MCF 10A (cell line): Measurements from ENCODE around the gene PLXNA1. TPM values are rescaled to one million over a fixed set of nuclear protein-coding genes. Genes with fewer than 3 reads are reported as not detected.

ENCODE experiments used
- Bru-seq: library from RNA; stranded (reverse); fragments of 400-500 nt; gene quantifications from one replicate; lab custom pipeline; 2021; lab: Mats Ljungman, UMichigan
- BruChase-seq, 2 experiments: library from RNA; stranded (reverse); fragments of 400-500 nt; gene quantifications; one replicate each; lab custom pipeline; 2021; lab: Mats Ljungman, UMichigan
- BruUV-seq: library from RNA; stranded (reverse); fragments of 400-500 nt; replicated peaks from 2 replicates; lab custom pipeline; 2021; lab: Mats Ljungman, UMichigan
- CTCF ChIA-PET: fragments of 300-600 bp; sonication (Branson Sonifier 250); formaldehyde crosslinking; extraction: SDS; loops from one replicate; lab custom pipeline; 2021; ENCODE audit warnings: antibody characterized with exemption, inconsistent platforms; lab: Yijun Ruan, JAX
- POLR2A ChIA-PET: fragments of 300-600, 350-650 bp; sonication (Branson Sonifier 250); formaldehyde crosslinking; extraction: SDS; loops from one replicate; lab custom pipeline; 2020; ENCODE audit warnings: antibody characterized with exemption, inconsistent platforms; lab: Yijun Ruan, JAX
- DNase-seq: peaks from one replicate; pipeline ENCODE4 v3.0.0-alpha.2; 2018; ENCODE audit not compliant: unreplicated experiment
- H3K27ac Mint-ChIP-seq: one replicate; pipeline ENCODE4 v1.8.0; 2022; ENCODE audit warnings: mild to moderate bottlenecking, low read depth, mixed read lengths; ENCODE audit not compliant: unreplicated experiment
- H3K27me3 Mint-ChIP-seq: one replicate; pipeline ENCODE4 v1.8.0; 2022; ENCODE audit warnings: mixed read lengths; ENCODE audit not compliant: insufficient read depth, unreplicated experiment
- H3K36me3 Mint-ChIP-seq: one replicate; pipeline ENCODE4 v1.8.0; 2022; ENCODE audit warnings: mild to moderate bottlenecking, moderate library complexity, mixed read lengths; ENCODE audit not compliant: insufficient read depth, unreplicated experiment
- H3K4me1 Mint-ChIP-seq: one replicate; pipeline ENCODE4 v1.8.0; 2022; ENCODE audit warnings: mixed read lengths; ENCODE audit not compliant: insufficient read depth, unreplicated experiment
- H3K4me3 Mint-ChIP-seq: one replicate; pipeline ENCODE4 v1.8.0; 2022; ENCODE audit warnings: mild to moderate bottlenecking, moderate library complexity, mixed read lengths; ENCODE audit not compliant: unreplicated experiment
- H3K9me3 Mint-ChIP-seq: one replicate; pipeline ENCODE4 v1.8.0; 2022; ENCODE audit warnings: mixed read lengths; ENCODE audit not compliant: unreplicated experiment
- intact Hi-C: fragments of 100-400 bp; cut with micrococcal nuclease; formaldehyde crosslinking; loops from 2 replicates; pipeline ENCODE4 v1.14.1; 2022
- long read RNA-seq: library from polyadenylated mRNA; stranded (forward); transcript quantifications from one replicate; pipeline ENCODE4 v2.0.0, GENCODE V29; 2022
- total RNA-seq: library from RNA; stranded (reverse); gene quantifications from 2 replicates; pipeline ENCODE4 v1.2.3, GENCODE V29; 2022
- TF ChIP-seq, protein P1 (sequence below): fragments of 200-600 bp; IDR thresholded peaks from one replicate; pipeline ENCODE4 v1.8.0; 2022; ENCODE audit warnings: antibody characterized with exemption, mild to moderate bottlenecking; ENCODE audit not compliant: unreplicated experiment

Gene PLXNA1
- total RNA-seq: 42.1 and 48.4 TPM in 2 replicates
- percentile 54 among the genes with signal in this experiment for Bru-seq, nascent RNA
- BruChase-seq, experiment 1, labeled RNA remaining after a 6-hour chase: percentile 80 among the genes with signal in this experiment
- BruChase-seq, experiment 2, labeled RNA remaining after a 2-hour chase: percentile 66 among the genes with signal in this experiment
- long read RNA-seq, full-length matches to known transcripts: 2 of 131 reads
- long read RNA-seq, partial matches to known transcripts: 42 of 131 reads
- long read RNA-seq, other reads (novel, unspliced or antisense): 87 of 131 reads

DNA sequence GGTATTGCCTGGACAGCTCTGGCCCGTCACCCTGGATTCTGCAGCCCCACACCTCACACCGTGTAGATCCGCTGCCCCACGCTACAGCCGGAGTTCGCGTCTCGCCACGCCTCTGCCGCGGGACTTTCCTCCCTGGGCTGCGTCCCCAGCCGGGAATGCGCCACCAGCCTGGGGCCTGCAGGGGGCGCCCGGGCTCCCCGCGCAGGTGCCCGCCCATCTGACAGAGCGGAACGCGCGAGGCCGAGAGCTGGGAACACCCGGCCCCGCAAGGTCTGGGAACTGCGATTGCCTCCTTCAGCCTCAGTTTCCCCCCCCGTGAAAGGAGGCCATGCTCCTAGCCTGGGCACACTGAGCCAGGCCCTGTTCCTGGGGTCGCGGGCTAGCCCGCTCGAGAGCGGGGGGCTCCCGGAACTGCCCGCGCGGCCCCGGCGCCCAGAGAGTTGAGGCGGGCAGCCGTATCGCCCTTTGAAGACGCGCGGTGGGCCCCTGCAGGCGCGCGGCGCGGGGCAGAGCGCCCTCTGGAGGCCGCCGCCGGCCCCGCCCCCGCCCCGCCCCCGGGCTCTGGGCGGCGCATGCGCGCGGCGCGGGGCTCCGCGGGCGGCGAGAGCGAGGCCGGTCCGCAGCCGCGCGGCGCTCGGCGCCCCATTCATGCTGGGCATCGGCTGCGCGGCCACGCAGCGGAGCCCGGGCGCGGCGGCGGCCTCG lies at the start of gene PLXNA1:
TSS of gene PLXNA1 (plus strand) at position 645 of the 705 bp plus-strand sequence. CDS start 5,479 bp downstream, outside the sequence.
- H3K4me1 Mint-ChIP-seq: peaks cover 22% of the 10 kb centered on the region
- peak; percentile 83 for DNase-seq
- ChIA-PET CTCF (interaction anchor here (0.6 to 5.0 kb wide), 24 partner anchors 9 to 1434 kb away, joined by 3 to 91 read pairs (median 4); no protein-coding TSS in a partner anchor), POLR2A (interaction anchor here (1.0 to 2.4 kb wide), 2 partner anchors 224 to 230 kb away, joined by 3 to 18 read pairs; no protein-coding TSS in a partner anchor)
- intact Hi-C loops: loop anchor here (1.0 to 5.0 kb wide), 4 partner anchors 230 to 565 kb away; no protein-coding TSS in a partner anchor
- TF ChIP-seq, protein P1, sequence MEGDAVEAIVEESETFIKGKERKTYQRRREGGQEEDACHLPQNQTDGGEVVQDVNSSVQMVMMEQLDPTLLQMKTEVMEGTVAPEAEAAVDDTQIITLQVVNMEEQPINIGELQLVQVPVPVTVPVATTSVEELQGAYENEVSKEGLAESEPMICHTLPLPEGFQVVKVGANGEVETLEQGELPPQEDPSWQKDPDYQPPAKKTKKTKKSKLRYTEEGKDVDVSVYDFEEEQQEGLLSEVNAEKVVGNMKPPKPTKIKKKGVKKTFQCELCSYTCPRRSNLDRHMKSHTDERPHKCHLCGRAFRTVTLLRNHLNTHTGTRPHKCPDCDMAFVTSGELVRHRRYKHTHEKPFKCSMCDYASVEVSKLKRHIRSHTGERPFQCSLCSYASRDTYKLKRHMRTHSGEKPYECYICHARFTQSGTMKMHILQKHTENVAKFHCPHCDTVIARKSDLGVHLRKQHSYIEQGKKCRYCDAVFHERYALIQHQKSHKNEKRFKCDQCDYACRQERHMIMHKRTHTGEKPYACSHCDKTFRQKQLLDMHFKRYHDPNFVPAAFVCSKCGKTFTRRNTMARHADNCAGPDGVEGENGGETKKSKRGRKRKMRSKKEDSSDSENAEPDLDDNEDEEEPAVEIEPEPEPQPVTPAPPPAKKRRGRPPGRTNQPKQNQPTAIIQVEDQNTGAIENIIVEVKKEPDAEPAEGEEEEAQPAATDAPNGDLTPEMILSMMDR: peak; percentile 93
- H3K4me3 Mint-ChIP-seq: peak within 1 kb of the TSS; percentile 69
- H3K27me3 Mint-ChIP-seq: no peaks in the 10 kb centered on the region
- no peaks in the 10 kb centered on the region for H3K9me3 Mint-ChIP-seq
- no TSS peak for BruUV-seq
- H3K27ac Mint-ChIP-seq: no peak within 1 kb of the TSS
- no peaks in the 10 kb centered on the region for H3K36me3 Mint-ChIP-seq

GRCh38 chr3:126934031-126934531 lies 48.8 kb upstream of the PLXNA1 start:
- no peaks in the 10 kb centered on the region for H3K9me3 Mint-ChIP-seq
- no peak overlapping the region for H3K4me3 Mint-ChIP-seq
- no TSS peak for BruUV-seq
- intact Hi-C loops: no loop called here
- H3K27me3 Mint-ChIP-seq: no peaks in the 10 kb centered on the region
- ChIA-PET POLR2A (interaction anchor here (0.6 kb wide), 2 partner anchors 419 to 549 kb away, joined by 3 read pairs; no protein-coding TSS in a partner anchor), CTCF (no interaction called here)
- no peak overlapping the region for H3K27ac Mint-ChIP-seq
- H3K4me1 Mint-ChIP-seq: peaks cover 8% of the 10 kb centered on the region
- H3K36me3 Mint-ChIP-seq: no peaks in the 10 kb centered on the region
- no peak for DNase-seq
- TF ChIP-seq, protein P1: no peak

GRCh38 chr3:126934991-126935390 lies 47.9 kb upstream of the PLXNA1 start:
- POLR2A ChIA-PET: no interaction called here
- intact Hi-C loops: no loop called here

More at GRCh38 chr3:126934991-126935390, 47.9 kb upstream of the PLXNA1 start:
- Mint-ChIP-seq H3K4me1 (peaks cover 10% of the 10 kb centered on the region), H3K9me3 (no peaks in the 10 kb centered on the region), H3K4me3 (no peak overlapping the region), H3K27me3 (no peaks in the 10 kb centered on the region), H3K36me3 (no peaks in the 10 kb centered on the region), H3K27ac (no peak overlapping the region)
- no TSS peak for BruUV-seq
- no peak for DNase-seq
- CTCF ChIA-PET: interaction anchor here (0.6 kb wide), 1 partner anchor 10 kb away, joined by 5 read pairs; no protein-coding TSS in a partner anchor
- TF ChIP-seq, protein P1: no peak
